GM18907 (cell line): ENCODE measurements around the gene FAM20C.

Experiments used
- ATAC-seq: cut with Tn5 transposase; IDR thresholded peaks from one replicate; pipeline ENCODE4 v1.9.1; 2021; ENCODE audit warnings: mild to moderate bottlenecking, moderate library complexity; ENCODE audit not compliant: unreplicated experiment

Gene FAM20C

GRCh38 chr7:222716-223041 lies 30.3 kb downstream of the FAM20C start:
- ATAC-seq = no peak

- ATAC-seq = no peak
Measured at GRCh38 chr7:223118-223800, 30.9 kb downstream of the FAM20C start.

- ATAC-seq = no peak
Measured at GRCh38 chr7:223861-224260, 31.5 kb downstream of the FAM20C start.

DNA sequence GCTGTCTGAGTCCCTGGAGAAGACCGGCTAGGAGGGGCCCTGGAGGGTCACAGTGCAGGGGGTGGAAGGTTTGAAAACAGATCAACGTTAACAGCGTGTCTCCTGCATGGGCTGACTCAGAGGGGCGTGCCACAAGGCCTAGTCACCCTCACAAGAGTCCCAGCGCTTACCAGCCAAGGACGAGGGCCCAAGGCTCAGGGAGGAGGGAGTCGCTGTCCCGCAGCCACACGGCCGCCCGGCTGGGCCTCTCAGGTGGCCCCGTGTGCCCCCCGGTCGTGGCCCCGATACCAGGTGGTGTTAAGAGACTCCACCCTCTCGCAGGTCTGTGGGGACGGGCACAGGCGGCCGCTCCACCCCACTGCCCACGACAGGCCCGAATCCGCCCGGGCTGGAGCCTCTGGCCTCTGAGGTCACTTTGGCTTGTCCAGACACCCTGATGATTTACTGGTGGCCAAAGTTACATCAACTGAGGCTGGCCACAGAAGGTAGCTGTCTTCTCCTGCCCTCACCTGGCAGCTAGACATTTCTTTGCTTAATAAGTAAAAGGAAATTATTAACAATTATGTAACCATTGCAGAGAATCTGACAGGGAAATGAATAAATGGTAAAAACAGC lies 34.0 kb downstream of the FAM20C start:
- no peak for ATAC-seq

GRCh38 chr7:227926-228325 lies 35.6 kb downstream of the FAM20C start:
- ATAC-seq = no peak

DNA sequence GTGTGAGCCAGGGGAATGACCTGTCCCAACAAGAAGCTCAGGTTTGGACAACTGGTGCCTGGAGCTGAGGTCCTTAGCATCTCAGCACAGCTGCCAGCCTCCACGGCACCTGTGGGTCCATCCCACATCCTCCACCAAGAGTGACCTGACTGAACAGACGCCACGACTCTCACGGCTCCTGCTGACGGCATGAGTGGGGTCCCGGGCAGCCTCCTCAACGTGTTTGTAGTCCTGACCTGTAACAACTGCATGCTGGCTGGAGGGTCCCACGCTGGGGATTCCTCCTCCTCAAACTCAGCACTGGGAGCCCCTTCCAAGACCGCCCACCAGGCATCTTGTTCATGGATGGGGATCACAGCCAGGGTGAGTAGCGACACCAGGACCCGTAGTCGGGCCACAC lies 36.2 kb downstream of the FAM20C start:
- ATAC-seq = no peak

GRCh38 chr7:229184-229964 lies 37.0 kb downstream of the FAM20C start:
- ATAC-seq = no peak

GRCh38 chr7:230274-230673 lies 37.9 kb downstream of the FAM20C start:
- no peak for ATAC-seq

DNA sequence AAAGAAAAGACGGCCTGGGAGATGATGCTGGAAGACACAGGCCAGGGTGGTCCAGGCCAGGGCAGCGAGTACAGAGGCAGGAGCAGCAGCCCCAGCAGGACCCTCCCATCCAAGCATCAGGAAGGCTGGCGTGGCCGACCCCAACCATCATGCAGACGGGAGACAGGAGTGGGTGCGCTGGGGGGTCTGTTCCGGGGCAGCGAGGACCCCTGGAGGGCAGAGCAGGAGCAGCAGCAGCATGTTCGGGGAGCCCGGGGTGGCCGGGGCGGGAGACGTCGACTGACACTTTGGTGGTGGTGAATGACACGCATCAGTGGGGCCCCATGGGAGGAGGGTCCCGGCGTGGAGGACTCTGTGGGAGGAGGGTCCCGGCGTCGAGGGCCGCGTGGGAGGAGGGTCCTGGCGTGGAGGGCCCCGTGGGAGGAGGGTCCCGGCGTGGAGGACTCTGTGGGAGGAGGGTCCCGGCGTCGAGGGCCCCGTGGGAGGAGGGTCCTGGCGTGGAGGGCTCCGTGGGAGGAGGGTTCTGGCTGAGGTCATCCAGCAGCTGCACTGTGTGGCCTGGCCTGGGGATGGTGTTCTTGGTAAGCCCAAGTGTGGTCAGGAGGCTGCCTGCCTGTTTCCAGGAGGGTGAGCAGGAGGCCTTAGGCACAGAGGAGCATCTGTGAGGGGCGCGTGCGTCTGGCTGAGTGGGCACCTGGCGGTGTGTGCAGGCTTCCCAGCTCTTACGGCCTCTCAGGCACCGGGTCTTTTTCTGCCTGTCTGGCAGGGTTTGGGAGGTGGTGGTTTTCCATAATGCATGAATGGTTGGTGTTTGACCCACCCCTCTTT lies 38.9 kb downstream of the FAM20C start:
- ATAC-seq = no peak

- no peak for ATAC-seq
Measured at GRCh38 chr7:231858-232246, 39.5 kb downstream of the FAM20C start.

GRCh38 chr7:232410-233248 lies 40.3 kb downstream of the FAM20C start:
- ATAC-seq = no peak

DNA sequence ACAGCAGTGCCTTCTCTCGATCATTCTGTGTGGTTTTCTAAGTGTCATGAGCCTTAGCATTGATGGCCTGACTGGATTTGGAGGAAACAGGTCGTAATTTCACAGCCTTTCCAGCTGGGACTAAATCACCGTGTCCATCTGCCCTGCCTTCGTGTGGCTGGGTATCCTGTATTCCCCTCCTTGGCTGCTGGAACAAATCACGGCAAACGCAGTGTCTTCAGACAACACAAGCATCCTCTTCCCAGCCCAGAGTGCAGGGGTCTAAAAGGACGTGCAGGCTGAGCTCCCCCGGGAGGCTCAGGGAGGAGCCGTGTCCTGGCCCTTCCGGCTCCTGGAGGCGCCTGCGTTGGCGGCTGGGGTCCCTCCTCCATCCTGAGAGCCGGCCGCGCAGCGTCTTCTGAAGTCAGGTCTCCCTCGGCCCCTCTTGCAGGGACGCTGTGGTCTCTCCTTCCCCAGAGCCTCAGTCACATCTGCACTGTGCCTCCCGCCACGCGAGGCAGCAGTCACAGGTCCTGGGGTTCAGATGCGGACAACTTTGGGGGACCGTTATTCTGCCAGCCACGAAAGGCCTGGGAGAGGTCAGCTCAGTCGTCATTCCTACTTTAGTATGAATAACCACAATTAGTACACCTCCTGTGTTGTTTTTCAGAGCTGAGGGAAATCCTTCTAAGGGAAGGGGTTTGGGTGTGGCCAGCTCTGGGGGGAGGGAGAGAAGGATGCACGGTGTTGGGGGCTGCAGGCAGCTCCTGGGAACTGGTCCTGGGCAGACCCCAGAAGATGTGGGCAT lies 41.1 kb downstream of the FAM20C start:
- no peak for ATAC-seq

GRCh38 chr7:234051-234707 lies 41.8 kb downstream of the FAM20C start:
- no peak for ATAC-seq

DNA sequence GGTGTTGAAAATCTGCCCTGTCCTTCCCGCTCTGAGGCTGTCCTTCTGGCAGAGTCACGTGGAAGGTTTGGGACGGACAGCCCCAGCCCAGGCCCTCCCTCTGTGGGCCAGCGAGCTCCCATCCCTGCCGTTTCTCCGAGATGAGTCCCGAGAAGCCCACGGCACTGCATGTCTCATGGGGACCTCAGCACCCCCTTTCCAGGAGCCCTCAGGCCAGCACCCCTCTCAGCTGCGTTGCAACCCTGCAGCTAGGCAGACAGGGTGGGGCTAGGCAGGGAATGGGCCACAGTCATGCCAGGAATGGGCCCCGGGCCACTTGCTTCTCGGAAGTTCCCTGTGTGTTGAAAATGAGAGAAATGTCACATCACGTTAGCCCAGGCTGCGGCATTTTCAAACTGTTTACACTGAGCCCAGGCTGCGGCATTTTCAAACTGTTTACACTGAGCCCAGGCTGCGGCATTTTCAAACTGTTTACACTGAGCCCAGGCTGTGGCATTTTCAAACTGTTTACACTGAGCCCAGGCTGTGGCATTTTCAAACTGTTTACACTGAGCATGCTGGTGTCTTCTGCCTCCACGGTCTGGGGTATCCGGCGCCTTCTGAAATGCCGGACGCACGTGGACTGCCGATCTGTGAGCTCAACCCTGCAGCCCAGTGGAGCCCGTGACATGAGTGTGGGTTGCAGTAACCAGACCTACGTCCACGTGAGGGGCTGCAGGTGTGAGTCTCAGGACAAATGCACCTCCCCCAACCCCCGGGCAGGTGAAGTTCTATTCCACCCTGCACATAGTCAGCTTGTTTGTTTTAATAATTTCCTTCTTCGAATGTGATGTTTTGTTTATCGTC lies 42.6 kb downstream of the FAM20C start:
- no peak for ATAC-seq

- no peak for ATAC-seq
Measured at GRCh38 chr7:235576-236395, 43.4 kb downstream of the FAM20C start.

DNA sequence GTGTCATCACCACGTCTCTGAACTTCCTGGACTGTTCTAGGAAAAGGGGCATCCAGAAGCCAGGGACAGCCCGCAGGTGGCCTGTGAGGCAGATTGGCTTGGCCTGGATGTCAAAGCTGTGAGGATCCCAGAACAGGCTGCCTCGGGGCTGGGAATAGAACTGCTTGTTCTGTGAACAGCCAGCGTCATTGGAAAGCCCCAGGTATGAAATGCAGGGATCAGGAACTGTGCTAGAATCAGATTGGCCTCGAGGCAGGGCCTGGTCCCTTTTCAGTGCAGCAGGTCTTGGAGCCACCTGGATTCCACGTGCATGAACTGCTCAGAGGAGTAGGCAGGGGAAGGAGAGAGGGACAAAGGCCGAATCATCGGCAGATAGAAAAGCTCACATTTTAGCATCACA lies 44.6 kb downstream of the FAM20C start:
- ATAC-seq = no peak

DNA sequence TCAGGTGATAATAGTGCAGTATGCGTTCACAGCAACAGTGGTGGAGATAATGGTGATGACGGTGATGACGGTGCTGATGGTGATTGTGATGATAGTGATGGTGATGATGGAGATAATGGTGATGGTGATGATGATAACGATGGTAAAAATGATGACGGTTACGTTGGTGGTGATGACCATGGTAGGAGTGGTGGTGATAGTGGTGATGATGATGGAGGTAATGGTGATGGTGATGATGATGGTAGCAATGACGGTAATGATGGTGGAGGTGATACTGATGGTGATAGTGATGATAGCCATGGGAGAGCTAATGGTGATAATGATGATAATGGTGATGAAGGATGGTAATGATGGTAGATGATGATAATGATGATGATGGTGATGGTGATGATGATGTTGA lies 45.0 kb downstream of the FAM20C start:
- no peak for ATAC-seq
